ENCODE measurements around the gene DHX29. TPM values are rescaled to one million over a fixed set of nuclear protein-coding genes. Genes with fewer than 3 reads are reported as not detected.

The DHX29 gene
- total RNA-seq, 1 experiment from 2014 or later: 30.1 TPM

DNA sequence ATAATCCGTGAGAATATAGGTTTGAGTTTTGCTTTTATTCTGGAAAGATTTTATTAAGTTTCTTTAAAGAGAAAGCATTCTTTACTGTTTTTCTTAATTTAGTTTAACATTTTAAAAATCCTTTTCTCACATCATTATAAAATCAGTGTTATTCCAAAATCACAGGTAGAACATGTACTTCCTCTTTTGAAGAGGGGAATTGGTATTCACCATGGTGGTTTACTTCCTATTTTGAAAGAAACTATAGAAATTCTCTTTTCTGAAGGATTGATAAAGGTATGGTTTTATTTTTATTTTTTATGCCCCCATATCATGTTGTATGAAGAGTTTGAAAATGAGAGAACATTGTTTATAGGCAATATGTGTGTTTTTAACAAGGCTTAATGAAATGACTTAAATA lies 43.3 kb upstream of the DHX29 start:
- Histone ChIP-seq H3K27ac (ENCODE audit: low read length) (no peak overlapping the region), H3K4me3 (ENCODE audit: low read depth in 2 of 2, low read length in 2 of 2) (no peak overlapping the region), H3K9me3 (ENCODE audit: control insufficient read depth, insufficient read depth, low read depth, low read length) (no peaks in the 10 kb centered on the region), H3K4me1 (ENCODE audit: control insufficient read depth, insufficient read depth, low read length) (no peaks in the 10 kb centered on the region), H3K36me3 (ENCODE audit: control insufficient read depth, insufficient read depth, low read length) (peaks cover 58% of the 10 kb centered on the region), H3K27me3 (ENCODE audit: control insufficient read depth, insufficient read depth, low read length) (no peaks in the 10 kb centered on the region)
- no peak for ATAC-seq
- intact Hi-C loops (cut with micrococcal nuclease; ENCODE audit: unreplicated experiment): no loop called here
- TF ChIP-seq POLR2AphosphoS5 (IDR thresholded peaks at IDR 0.05; ENCODE audit: low read depth, low read length) (no peak), TCF7L2 (IDR thresholded peaks at IDR 0.05; ENCODE audit: low read depth, low read length) (no peak)
- in situ Hi-C loops (cut with HindIII; ENCODE audit: low pct_unique_long_range_greater_than_20kb, low sequenced_read_pairs): no loop called here
- CTCF ChIA-PET: no interaction called here
- no TSS peak for BruUV-seq (replicated peaks)
- no peak for DNase-seq (ENCODE audit: low read depth, low spot score)
- POLR2A ChIA-PET: no interaction called here

DNA sequence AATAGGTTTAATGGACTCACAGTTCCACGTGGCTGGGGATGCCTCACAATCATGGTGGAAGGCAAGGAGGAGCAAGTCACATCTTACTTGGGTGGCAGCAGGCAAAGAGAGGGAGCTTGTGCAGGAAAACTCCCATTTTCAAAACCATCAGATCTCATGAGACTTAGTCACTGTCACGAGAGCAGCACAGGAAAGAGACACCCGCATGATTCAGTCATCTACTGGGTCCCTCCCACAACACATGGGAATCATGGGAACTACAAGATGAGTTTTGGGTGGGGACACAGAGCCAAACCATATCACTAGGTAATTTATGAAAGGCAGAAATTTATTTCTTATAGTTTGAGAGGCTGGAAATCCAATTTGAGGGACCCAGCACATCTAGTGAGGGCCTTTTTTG lies 40.3 kb upstream of the DHX29 start:
- no peak for DNase-seq (ENCODE audit: low read depth, low spot score)
- H3K27me3 ChIP-seq (ENCODE audit: control insufficient read depth, insufficient read depth, low read length): no peaks in the 10 kb centered on the region
- ATAC-seq: no peak
- BruUV-seq (replicated peaks): no TSS peak
- H3K27ac ChIP-seq (ENCODE audit: low read length): no peak overlapping the region
- no peaks in the 10 kb centered on the region for H3K9me3 ChIP-seq (ENCODE audit: control insufficient read depth, insufficient read depth, low read depth, low read length)
- H3K4me1 ChIP-seq (ENCODE audit: control insufficient read depth, insufficient read depth, low read length): no peaks in the 10 kb centered on the region
- TF ChIP-seq SIN3A (IDR thresholded peaks at IDR 0.05; ENCODE audit: borderline replicate concordance, insufficient read depth, low read depth, low read length): no peak
- TF ChIP-seq, protein P1, sequence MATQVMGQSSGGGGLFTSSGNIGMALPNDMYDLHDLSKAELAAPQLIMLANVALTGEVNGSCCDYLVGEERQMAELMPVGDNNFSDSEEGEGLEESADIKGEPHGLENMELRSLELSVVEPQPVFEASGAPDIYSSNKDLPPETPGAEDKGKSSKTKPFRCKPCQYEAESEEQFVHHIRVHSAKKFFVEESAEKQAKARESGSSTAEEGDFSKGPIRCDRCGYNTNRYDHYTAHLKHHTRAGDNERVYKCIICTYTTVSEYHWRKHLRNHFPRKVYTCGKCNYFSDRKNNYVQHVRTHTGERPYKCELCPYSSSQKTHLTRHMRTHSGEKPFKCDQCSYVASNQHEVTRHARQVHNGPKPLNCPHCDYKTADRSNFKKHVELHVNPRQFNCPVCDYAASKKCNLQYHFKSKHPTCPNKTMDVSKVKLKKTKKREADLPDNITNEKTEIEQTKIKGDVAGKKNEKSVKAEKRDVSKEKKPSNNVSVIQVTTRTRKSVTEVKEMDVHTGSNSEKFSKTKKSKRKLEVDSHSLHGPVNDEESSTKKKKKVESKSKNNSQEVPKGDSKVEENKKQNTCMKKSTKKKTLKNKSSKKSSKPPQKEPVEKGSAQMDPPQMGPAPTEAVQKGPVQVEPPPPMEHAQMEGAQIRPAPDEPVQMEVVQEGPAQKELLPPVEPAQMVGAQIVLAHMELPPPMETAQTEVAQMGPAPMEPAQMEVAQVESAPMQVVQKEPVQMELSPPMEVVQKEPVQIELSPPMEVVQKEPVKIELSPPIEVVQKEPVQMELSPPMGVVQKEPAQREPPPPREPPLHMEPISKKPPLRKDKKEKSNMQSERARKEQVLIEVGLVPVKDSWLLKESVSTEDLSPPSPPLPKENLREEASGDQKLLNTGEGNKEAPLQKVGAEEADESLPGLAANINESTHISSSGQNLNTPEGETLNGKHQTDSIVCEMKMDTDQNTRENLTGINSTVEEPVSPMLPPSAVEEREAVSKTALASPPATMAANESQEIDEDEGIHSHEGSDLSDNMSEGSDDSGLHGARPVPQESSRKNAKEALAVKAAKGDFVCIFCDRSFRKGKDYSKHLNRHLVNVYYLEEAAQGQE (IDR thresholded peaks at IDR 0.05; ENCODE audit: insufficient read depth in 1 of 2, low read depth in 2 of 2, low read length in 1 of 2): no peak
- TF ChIP-seq, protein P2, sequence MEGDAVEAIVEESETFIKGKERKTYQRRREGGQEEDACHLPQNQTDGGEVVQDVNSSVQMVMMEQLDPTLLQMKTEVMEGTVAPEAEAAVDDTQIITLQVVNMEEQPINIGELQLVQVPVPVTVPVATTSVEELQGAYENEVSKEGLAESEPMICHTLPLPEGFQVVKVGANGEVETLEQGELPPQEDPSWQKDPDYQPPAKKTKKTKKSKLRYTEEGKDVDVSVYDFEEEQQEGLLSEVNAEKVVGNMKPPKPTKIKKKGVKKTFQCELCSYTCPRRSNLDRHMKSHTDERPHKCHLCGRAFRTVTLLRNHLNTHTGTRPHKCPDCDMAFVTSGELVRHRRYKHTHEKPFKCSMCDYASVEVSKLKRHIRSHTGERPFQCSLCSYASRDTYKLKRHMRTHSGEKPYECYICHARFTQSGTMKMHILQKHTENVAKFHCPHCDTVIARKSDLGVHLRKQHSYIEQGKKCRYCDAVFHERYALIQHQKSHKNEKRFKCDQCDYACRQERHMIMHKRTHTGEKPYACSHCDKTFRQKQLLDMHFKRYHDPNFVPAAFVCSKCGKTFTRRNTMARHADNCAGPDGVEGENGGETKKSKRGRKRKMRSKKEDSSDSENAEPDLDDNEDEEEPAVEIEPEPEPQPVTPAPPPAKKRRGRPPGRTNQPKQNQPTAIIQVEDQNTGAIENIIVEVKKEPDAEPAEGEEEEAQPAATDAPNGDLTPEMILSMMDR (IDR thresholded peaks at IDR 0.05): no peak
- CTCF ChIA-PET: no interaction called here
- intact Hi-C loops (cut with micrococcal nuclease; ENCODE audit: unreplicated experiment) (loop anchor here (10.0 kb wide), 1 partner anchor 347 kb away; no protein-coding TSS in a partner anchor), in situ Hi-C loops (cut with HindIII; ENCODE audit: low pct_unique_long_range_greater_than_20kb, low sequenced_read_pairs) (no loop called here)
- POLR2A ChIA-PET: no interaction called here
- no peak overlapping the region for H3K4me3 ChIP-seq (ENCODE audit: low read depth in 2 of 2, low read length in 2 of 2)
- H3K36me3 ChIP-seq (ENCODE audit: control insufficient read depth, insufficient read depth, low read length): peaks cover 57% of the 10 kb centered on the region

DNA sequence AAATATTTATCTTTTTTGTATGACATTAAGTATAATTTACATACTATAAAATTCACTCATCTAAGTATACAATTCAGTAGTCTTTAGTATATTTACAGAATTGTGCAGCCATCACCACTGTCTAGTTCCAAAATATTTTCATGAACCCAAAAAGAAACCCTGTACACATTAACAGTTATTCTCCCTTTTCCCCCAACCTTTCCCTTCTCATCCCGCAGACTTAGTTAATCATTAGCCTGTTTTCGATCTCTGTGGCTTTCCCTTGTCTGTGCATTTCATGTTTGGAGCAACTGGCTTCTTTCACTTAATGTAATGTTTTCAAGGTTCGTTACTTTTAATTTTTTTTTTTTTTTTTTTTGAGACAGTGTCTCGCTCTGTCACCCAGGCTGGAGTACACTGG lies 37.8 kb upstream of the DHX29 start:
- Histone ChIP-seq H3K4me1 (ENCODE audit: control insufficient read depth, insufficient read depth, low read length) (no peaks in the 10 kb centered on the region), H3K9me3 (ENCODE audit: control insufficient read depth, insufficient read depth, low read depth, low read length) (no peaks in the 10 kb centered on the region), H3K36me3 (ENCODE audit: control insufficient read depth, insufficient read depth, low read length) (peaks cover 41% of the 10 kb centered on the region), H3K4me3 (ENCODE audit: low read depth in 2 of 2, low read length in 2 of 2) (no peak overlapping the region), H3K27ac (ENCODE audit: low read length) (no peak overlapping the region), H3K27me3 (ENCODE audit: control insufficient read depth, insufficient read depth, low read length) (no peaks in the 10 kb centered on the region)
- DNase-seq (ENCODE audit: low read depth, low spot score): no peak
- intact Hi-C loops (cut with micrococcal nuclease; ENCODE audit: unreplicated experiment) (loop anchor here (10.0 kb wide), 1 partner anchor 349 kb away; no protein-coding TSS in a partner anchor), in situ Hi-C loops (cut with HindIII; ENCODE audit: low pct_unique_long_range_greater_than_20kb, low sequenced_read_pairs) (no loop called here)
- BruUV-seq (replicated peaks): no TSS peak
- TF ChIP-seq, protein P1 (IDR thresholded peaks at IDR 0.05; ENCODE audit: insufficient read depth in 1 of 2, low read depth in 2 of 2, low read length in 1 of 2): no peak
- TF ChIP-seq TCF7L2 (IDR thresholded peaks at IDR 0.05; ENCODE audit: low read depth, low read length) (no peak), POLR2AphosphoS5 (IDR thresholded peaks at IDR 0.05; ENCODE audit: low read depth, low read length) (no peak), SIN3A (IDR thresholded peaks at IDR 0.05; ENCODE audit: borderline replicate concordance, insufficient read depth, low read depth, low read length) (no peak)
- TF ChIP-seq, protein P2 (IDR thresholded peaks at IDR 0.05): no peak
- ChIA-PET POLR2A (no interaction called here), CTCF (no interaction called here)
- ATAC-seq: no peak

Measured in Panc1 (cell line).